Neuronal stem cell (in vitro differentiated cells): ENCODE results near the gene NPAS3.

Experiments used
- DNase-seq: peaks from one replicate; pipeline ENCODE4 v3.0.0-alpha.2; 2013; ENCODE audit warnings: low spot score
- H2AFZ ChIP-seq: one replicate; pipeline ENCODE4 v1.6.1; 2013; ENCODE audit warnings: mild to moderate bottlenecking, low read length, inconsistent platforms
- H2AK5ac ChIP-seq: 2 replicates; pipeline ENCODE4 v1.6.1; 2013; ENCODE audit warnings: low read depth, mild to moderate bottlenecking, inconsistent platforms, low read length, moderate library complexity, mixed read lengths
- H2BK120ac ChIP-seq: 2 replicates; pipeline ENCODE4 v1.6.1; 2013; ENCODE audit warnings: low read depth, mild to moderate bottlenecking, inconsistent platforms, low read length, moderate library complexity, mixed read lengths
- H2BK12ac ChIP-seq: one replicate; pipeline ENCODE4 v1.6.1; 2013; ENCODE audit warnings: low read length, inconsistent platforms
- H2BK15ac ChIP-seq: 2 replicates; pipeline ENCODE4 v1.6.1; 2013; ENCODE audit warnings: mild to moderate bottlenecking, low read length, inconsistent platforms, mixed read lengths
- H2BK5ac ChIP-seq: one replicate; pipeline ENCODE4 v1.6.1; 2013; ENCODE audit warnings: inconsistent platforms, mild to moderate bottlenecking, low read length, moderate library complexity
- H3K14ac ChIP-seq: one replicate; pipeline ENCODE4 v1.6.1; 2013; ENCODE audit warnings: low read length, inconsistent platforms
- H3K18ac ChIP-seq: 2 replicates; pipeline ENCODE4 v1.6.1; 2013; ENCODE audit warnings: low read length, inconsistent platforms
- H3K23ac ChIP-seq: 2 replicates; pipeline ENCODE4 v1.6.1; 2013; ENCODE audit warnings: low read depth, mild to moderate bottlenecking, mixed read lengths, low read length, inconsistent platforms; ENCODE audit not compliant: poor library complexity
- H3K27ac ChIP-seq: replicated peaks from 3 replicates; pipeline ENCODE4 v1.5.1; 2013; ENCODE audit warnings: low read length, inconsistent platforms
- H3K27me3 ChIP-seq, 3 experiments: 2 replicates each; pipeline ENCODE4 v1.6.1; 2013; ENCODE audit warnings: low read length in 3 of 3, mild to moderate bottlenecking in 2 of 3, inconsistent platforms in 1 of 3, low read depth in 1 of 3, mixed read lengths in 1 of 3, moderate library complexity in 1 of 3; ENCODE audit not compliant: control insufficient read depth in 3 of 3, insufficient read depth in 3 of 3
- H3K36me3 ChIP-seq, 2 donors: replicated peaks in 1 of 2; 2 replicates each; pipeline ENCODE4 v1.6.1; 2013; ENCODE audit warnings: low read length in 2 of 2; ENCODE audit not compliant: control insufficient read depth in 2 of 2, insufficient read depth in 2 of 2
- H3K4ac ChIP-seq: 2 replicates; pipeline ENCODE4 v1.6.1; 2013; ENCODE audit warnings: inconsistent platforms, mild to moderate bottlenecking, low read length, moderate library complexity
- H3K4me1 ChIP-seq, 2 donors: 1 replicate in 1 of 2; 2 replicates in 1 of 2; pipeline ENCODE4 v1.6.1; 2013; ENCODE audit warnings: low read length in 2 of 2, low read depth in 1 of 2; ENCODE audit not compliant: control insufficient read depth in 2 of 2, insufficient read depth in 1 of 2
- H3K4me2 ChIP-seq: one replicate; pipeline ENCODE4 v1.6.1; 2013; ENCODE audit warnings: mild to moderate bottlenecking, low read length, inconsistent platforms; ENCODE audit not compliant: insufficient read depth, poor library complexity, severe bottlenecking
- H3K4me3 ChIP-seq, 2 donors: 2 replicates each; pipeline ENCODE4 v1.5.1; 2013; ENCODE audit warnings: low read length in 2 of 2, mild to moderate bottlenecking in 2 of 2, inconsistent platforms in 1 of 2, moderate library complexity in 1 of 2
- H3K79me1 ChIP-seq: one replicate; pipeline ENCODE4 v1.6.1; 2013; ENCODE audit warnings: low read depth, mild to moderate bottlenecking, inconsistent platforms, low read length, moderate library complexity
- H3K9ac ChIP-seq: one replicate; pipeline ENCODE4 v1.6.1; 2013; ENCODE audit warnings: mild to moderate bottlenecking, low read depth, low read length, inconsistent platforms; ENCODE audit not compliant: poor library complexity
- H3K9me3 ChIP-seq, 2 donors: replicated peaks in 1 of 2; 2 replicates each; pipeline versions ENCODE3 to v1.6.1; 2013; ENCODE audit warnings: low read length in 2 of 2, mild to moderate bottlenecking in 2 of 2, inconsistent platforms in 1 of 2, low read depth in 1 of 2, mixed read lengths in 1 of 2, moderate library complexity in 1 of 2; ENCODE audit not compliant: control insufficient read depth in 2 of 2, insufficient read depth in 1 of 2
- H4K8ac ChIP-seq: one replicate; pipeline ENCODE4 v1.6.1; 2013; ENCODE audit warnings: low read depth, mild to moderate bottlenecking, inconsistent platforms, low read length, moderate library complexity
- H4K91ac ChIP-seq: one replicate; pipeline ENCODE4 v1.6.1; 2013; ENCODE audit warnings: low read length, low read depth, mild to moderate bottlenecking, inconsistent platforms; ENCODE audit not compliant: poor library complexity
- WGBS, 2 donors: extraction: QIAGEN DNeasy Blood & Tissue Kit; methylation state at CpG; one replicate each; pipeline ENCODE4 v1.1.7; 2013; ENCODE audit warnings: missing lambda C conversion rate in 2 of 2, mixed read lengths in 1 of 2; ENCODE audit not compliant: insufficient read length in 2 of 2, insufficient replicate concordance in 1 of 2; ENCODE audit errors: extremely low coverage in 2 of 2; 5-methylcytosine and 5-hydroxymethylcytosine counted together

NPAS3 gene

DNA sequence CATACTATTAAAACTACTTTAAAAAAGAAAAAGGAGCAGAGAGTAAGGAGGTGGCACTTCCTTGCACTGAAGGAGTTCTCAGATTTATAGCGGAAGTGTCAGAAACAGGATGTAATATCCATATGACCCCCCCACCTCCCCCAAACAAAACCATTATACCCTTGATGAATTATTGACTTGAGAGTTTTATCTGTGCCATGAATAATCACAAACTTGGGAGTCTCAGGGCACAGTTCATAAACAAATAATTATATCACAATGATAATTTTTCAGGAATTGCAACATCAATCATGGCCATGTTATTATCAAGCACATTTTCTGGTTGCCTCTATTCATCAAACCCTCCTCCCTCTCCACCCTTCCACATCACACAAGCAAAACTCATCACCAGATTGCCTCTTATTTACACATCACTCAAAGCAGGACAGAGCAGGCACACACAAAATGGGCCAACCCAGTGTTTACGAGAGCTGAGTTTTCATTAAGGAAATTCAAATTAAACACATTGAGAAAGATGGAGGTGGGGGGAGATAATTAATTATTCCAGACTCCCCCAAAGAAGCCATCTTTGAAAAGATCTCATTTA, 870.8 kb downstream of the NPAS3 start:
- no peak for DNase-seq
- Histone ChIP-seq H2AFZ (no peak overlapping the region), H3K4me2 (no peak overlapping the region), H3K23ac (no peak overlapping the region), H2BK15ac (no peak overlapping the region), H2BK5ac (no peak overlapping the region), H2AK5ac (no peak overlapping the region), H3K27me3 (no peaks in the 10 kb centered on the region), H4K91ac (no peak overlapping the region), H3K36me3 (no peaks in the 10 kb centered on the region), H3K79me1 (no peaks in the 10 kb centered on the region), H3K18ac (no peak overlapping the region), H3K27ac (no peak overlapping the region), H2BK12ac (no peak overlapping the region), H3K14ac (no peak overlapping the region), H3K4me3 (no peak overlapping the region), H3K4ac (no peak overlapping the region), H4K8ac (no peak overlapping the region), H3K9me3 (no peaks in the 10 kb centered on the region), H3K4me1 (no peaks in the 10 kb centered on the region), H2BK120ac (no peak overlapping the region), H3K9ac (no peak overlapping the region)
- WGBS, 2 donors, result no CpG with 5 or more reads among the region's 2 CpGs

DNA sequence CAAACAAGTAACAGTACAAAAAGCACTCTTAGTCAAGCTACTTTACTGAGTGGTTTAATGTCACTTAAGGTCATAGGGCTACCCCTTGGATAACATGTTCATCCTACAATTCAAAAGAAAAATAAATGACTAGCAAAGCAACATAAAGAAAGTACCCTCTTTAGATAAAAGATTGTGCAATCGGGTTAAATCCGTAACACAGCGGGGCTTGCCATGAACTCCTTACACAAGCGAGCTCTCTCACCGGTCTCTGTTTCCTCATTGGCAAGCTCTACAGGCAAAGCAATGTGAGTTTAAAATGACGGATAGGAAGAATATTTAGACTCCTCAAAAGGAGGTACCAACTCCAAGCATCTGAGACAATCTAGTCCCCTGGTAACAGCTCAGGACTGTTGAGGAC, 871.6 kb downstream of the NPAS3 start:
- Histone ChIP-seq H2BK5ac (no peak overlapping the region), H3K4me3 (no peak overlapping the region), H3K9ac (no peak overlapping the region), H3K27me3 (no peaks in the 10 kb centered on the region), H3K79me1 (no peaks in the 10 kb centered on the region), H3K27ac (no peak overlapping the region), H2BK15ac (no peak overlapping the region), H2AFZ (no peak overlapping the region), H4K8ac (no peak overlapping the region), H3K4ac (no peak overlapping the region), H3K9me3 (no peaks in the 10 kb centered on the region), H3K36me3 (no peaks in the 10 kb centered on the region), H3K14ac (no peak overlapping the region), H4K91ac (no peak overlapping the region), H3K18ac (no peak overlapping the region), H3K4me1 (no peaks in the 10 kb centered on the region), H2BK120ac (no peak overlapping the region), H3K23ac (no peak overlapping the region), H3K4me2 (no peak overlapping the region), H2AK5ac (no peak overlapping the region), H2BK12ac (no peak overlapping the region)
- no peak for DNase-seq
- no CpG with 5 or more reads among the region's 6 CpGs for WGBS, 2 donors

- Histone ChIP-seq H3K4me1 (no peaks in the 10 kb centered on the region), H4K91ac (no peak overlapping the region), H3K18ac (no peak overlapping the region), H3K27ac (no peak overlapping the region), H3K27me3 (no peaks in the 10 kb centered on the region), H2AFZ (no peak overlapping the region), H2BK12ac (no peak overlapping the region), H2AK5ac (no peak overlapping the region), H3K4me3 (no peak overlapping the region), H3K23ac (no peak overlapping the region), H3K79me1 (no peaks in the 10 kb centered on the region), H3K14ac (no peak overlapping the region), H3K4me2 (no peak overlapping the region), H3K4ac (no peak overlapping the region), H4K8ac (no peak overlapping the region), H2BK5ac (no peak overlapping the region), H2BK15ac (no peak overlapping the region), H3K9me3 (no peaks in the 10 kb centered on the region), H3K36me3 (no peaks in the 10 kb centered on the region), H3K9ac (no peak overlapping the region), H2BK120ac (no peak overlapping the region)
- WGBS, 2 donors, result no CpG with 5 or more reads among the region's 2 CpGs
- DNase-seq, result no peak
These were observed 873.0 kb downstream of the NPAS3 start for GRCh38 chr14:33811721-33812120.

DNA sequence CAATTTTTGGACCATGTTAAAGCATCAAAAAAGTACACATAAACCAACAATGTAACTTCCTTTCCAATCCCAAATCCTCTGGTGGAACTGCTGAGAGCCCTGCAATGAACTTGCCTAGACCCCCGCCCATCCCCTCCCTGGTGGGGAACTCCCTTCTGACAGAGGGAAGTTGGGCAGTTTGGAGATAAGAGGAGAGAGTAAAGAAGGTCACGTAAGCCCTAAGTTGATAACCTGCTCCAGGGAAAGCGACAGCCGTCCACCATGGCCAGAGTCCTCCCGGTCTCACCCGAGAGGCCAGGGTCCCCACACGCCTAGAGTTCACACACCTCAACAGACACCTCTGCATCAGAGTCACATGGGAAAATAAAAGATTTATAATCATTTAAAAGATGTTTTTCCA, 873.5 kb downstream of the NPAS3 start:
- no peak for DNase-seq
- WGBS, 2 donors, result no CpG with 5 or more reads among the region's 7 CpGs
- H3K27me3 ChIP-seq, result no peaks in the 10 kb centered on the region

More for the DNA sequence above, 873.5 kb downstream of the NPAS3 start:
- Histone ChIP-seq H2AFZ (no peak overlapping the region), H3K14ac (no peak overlapping the region), H2BK120ac (no peak overlapping the region), H2AK5ac (no peak overlapping the region), H3K9me3 (no peaks in the 10 kb centered on the region), H4K91ac (no peak overlapping the region), H4K8ac (no peak overlapping the region), H3K4ac (no peak overlapping the region), H3K9ac (no peak overlapping the region), H3K27ac (no peak overlapping the region), H3K36me3 (no peaks in the 10 kb centered on the region), H2BK5ac (no peak overlapping the region), H3K4me2 (no peak overlapping the region), H3K4me1 (no peaks in the 10 kb centered on the region), H3K23ac (no peak overlapping the region), H3K4me3 (no peak overlapping the region), H2BK12ac (no peak overlapping the region), H3K79me1 (no peaks in the 10 kb centered on the region), H2BK15ac (no peak overlapping the region), H3K18ac (no peak overlapping the region)
